Central memory CD4-positive, alpha-beta T cell (primary cell): ENCODE results near the gene CDNF.
A peak's percentile ranks its signal among the peaks of the same experiment; 100 is the strongest.
"Not testable (repeated sequence)": the region's sequence is repeated elsewhere in the genome, so short reads cannot be mapped to it uniquely, and the experiment has no call there.

Source experiments
- DNase-seq: peaks from one replicate; pipeline ENCODE4 v3.0.0; 2022

The CDNF gene

GRCh38 chr10:14838582-14839304 is 906 bp upstream of the CDNF start:
- DNase-seq: peak; percentile 24

DNA sequence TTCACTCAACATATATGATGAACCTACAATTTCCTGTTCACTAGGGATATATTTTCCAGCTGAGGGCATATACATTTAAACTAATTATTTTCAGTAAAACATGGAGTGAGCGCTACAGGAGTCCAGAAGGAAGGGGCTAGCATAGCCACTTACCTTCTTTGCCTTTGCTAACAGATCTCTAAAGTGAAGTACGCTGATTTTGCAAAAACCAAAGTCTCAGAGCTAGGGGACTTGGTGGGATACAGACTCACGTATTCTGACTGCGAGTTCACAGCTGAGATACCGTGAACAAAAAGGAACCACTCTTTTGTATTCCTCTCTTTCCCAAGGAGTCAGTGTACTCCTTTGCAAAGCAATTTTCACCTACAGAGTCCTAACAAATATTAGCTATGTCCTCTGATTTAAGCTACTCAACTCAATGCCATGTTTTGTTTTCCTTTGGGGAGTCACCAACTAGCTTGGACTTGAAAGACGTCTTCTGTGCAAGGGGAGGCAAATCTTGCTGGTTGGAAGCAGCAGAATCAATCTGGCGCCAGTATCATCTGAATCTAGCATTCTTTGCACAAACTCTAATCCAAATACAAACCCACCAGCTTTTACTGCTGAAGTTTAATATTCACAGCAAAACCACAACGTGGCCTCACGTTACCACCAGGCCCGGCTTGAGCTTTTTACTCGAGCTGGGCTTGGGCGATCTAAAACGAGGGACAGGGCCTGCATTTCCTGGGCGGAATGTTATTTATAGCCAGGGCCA is 657 bp downstream of the CDNF start:
- no peak for DNase-seq

GRCh38 chr10:14836208-14836607 is 1.6 kb downstream of the CDNF start:
- no peak for DNase-seq

GRCh38 chr10:14833106-14833505 is 4.7 kb downstream of the CDNF start:
- no peak for DNase-seq

- DNase-seq: no peak
Measured at GRCh38 chr10:14826076-14826829, 11.6 kb downstream of the CDNF start.

DNA sequence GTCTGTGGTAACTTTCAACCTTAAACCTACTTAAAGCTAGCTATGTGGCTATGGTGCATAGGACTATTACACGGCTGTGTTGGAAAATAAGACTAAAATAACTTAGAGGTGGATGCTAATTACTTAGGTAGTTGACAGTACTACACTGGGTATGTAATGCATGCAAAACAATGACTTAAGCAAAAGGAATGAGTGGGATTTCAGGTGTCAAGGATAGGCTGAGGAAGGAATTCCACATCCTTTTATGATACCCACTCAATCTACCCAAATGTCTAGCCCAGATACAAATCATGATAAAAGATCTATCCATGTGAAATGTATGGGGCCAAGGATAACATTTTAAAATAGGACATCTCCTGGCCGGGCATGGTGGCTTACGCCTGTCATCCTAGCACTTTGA is 13.9 kb downstream of the CDNF start:
- no peak for DNase-seq

DNA sequence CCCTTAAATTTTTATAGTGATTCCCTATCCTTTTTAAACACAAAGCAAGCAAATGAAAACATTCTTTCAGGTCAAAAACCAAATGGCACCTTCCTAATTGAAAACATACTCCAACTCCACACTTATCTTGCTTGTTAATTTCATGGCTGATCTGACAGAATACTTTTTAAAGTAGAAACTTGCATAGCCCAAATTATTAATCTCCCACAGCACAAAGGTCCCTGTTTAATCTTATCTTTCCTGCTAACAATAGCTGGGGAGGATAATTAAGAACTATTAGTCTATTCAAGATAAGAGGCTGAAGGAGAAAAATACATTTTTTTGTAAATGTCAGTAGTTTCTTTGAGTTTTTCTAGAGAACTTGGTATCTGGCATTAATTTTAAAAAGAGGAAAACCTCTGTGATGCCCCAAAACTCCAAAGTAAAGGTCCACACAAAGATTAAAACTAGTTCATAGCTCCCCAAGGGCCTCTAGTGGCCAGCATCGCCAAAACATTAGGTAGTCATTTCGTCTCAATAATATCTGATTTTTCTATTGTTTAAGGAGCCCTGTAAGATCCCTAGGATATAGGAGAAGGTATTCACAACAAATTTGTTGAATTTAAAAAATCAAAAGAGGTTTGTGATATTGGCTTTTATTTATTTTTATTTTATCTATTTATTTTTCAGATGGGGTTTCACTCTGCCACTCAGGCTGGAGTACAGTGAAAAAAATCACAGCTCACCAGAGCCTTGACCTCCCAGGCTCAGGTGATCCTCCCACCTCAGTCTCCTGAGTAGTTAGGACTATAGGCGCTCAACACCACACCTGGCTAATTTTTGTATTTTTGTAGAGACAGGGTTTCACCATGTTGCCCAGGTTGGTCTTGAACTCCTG is 14.7 kb downstream of the CDNF start:
- DNase-seq: peak; percentile 28

GRCh38 chr10:14821635-14822375 is 16.0 kb downstream of the CDNF start:
- DNase-seq: no peak

GRCh38 chr10:14820775-14821154 is 17.1 kb downstream of the CDNF start:
- DNase-seq: no peak

DNA sequence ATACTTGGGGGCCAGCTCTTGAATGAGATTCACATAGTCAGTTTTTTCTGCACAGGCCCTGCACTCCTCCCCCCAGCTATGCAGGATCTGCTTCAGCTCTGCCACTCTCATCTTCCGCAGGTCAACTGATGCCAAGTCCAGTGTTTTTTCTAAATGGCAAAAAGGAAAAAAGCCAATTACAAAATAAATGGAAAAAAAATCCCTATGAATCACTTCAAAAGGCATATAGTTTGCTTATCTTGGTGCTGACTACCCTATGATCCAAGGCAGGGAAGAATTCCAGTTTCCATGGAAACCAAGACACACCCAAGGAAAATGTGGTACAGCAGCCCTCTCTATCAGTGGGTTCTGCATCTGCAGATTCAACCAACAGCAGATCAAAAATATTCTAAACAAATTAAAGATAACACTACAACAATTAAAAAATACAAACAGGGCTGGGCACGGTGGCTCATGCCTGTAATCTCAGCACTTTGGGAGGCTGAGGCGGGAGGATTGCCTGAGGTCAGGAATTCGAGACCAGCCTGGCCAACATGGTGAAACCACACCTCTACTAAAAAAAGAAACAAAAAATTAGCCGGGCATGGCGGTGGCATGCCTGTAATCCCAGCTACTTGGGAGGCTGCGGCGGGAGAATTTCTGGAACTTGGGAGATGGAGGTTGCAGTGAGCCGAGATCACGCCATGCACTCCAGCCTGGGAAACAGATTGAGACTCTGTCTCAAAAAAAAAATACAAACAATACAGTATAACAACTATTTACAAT is 17.6 kb downstream of the CDNF start:
- no peak for DNase-seq

DNA sequence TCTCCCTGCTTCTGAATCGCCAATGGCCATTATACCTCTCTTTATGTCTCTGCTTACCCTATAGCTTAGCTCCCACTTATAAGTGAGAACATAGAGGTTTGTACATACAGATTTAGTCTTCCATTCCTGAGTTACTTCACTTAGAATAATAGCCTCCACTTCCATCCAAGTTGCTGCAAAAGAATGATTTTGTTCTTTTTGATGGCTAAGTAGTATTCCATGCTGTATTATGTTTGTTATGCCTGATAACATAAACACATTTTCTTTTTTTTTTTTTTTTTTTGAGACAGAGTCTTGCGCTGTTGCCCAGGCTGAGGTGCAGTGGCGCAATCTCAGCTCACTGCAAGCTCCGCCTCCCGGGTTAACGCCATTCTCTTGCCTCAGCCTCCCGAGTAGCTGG is 21.1 kb downstream of the CDNF start:
- DNase-seq: not testable (repeated sequence)

DNA sequence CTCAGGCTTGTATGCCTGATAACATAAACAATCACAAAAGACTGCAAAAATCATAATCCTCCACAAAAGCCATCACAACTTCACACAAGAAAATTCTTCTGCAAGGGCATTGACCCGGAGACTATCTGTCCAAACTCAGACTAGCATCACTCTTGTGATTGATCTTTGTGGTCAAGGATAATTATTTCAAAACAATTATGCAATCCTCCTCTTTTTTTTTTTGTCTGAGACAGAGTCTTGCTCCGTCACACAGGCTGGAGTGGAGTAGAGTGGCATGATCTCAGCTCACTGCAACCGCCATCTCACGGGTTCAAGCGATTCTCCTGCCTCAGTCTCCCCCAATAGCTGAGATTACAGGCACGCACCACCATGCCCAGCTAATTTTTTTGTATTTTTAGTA is 22.2 kb downstream of the CDNF start:
- no peak for DNase-seq

GRCh38 chr10:14812271-14812670 is 25.6 kb downstream of the CDNF start:
- no peak for DNase-seq

- DNase-seq: no peak
Measured at GRCh38 chr10:14810969-14811953, 26.6 kb downstream of the CDNF start.

- DNase-seq: no peak
Measured at GRCh38 chr10:14806318-14806717, 31.5 kb downstream of the CDNF start.

GRCh38 chr10:14803827-14804226 is 34.0 kb downstream of the CDNF start:
- no peak for DNase-seq

- no peak for DNase-seq
Measured at GRCh38 chr10:14801723-14802122, 36.1 kb downstream of the CDNF start.

DNA sequence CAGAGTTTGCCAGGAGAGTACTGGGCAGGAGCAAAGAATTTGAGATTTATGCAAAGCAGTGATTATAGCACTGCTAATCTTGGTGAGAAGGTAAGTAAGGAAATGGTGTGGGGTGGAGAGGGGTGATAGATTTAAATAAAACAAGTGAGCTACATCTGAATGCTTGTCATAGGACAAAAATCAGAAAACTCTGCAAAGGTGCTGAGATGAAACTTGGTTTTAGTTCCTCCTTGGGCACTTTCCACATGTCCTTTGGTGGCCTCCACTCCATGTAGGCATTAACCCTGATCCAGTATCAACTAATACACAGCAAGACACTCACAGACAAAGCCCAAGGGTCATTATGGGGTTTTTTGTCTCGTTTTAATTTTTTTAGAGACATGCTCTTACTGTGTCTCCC is 37.4 kb downstream of the CDNF start:
- DNase-seq: no peak

- no peak for DNase-seq
Measured at GRCh38 chr10:14798636-14799035, 39.2 kb downstream of the CDNF start.

- DNase-seq: no peak
Measured at GRCh38 chr10:14787938-14788337, 49.9 kb downstream of the CDNF start.
